DMS153 (cell line): ENCODE data around the gene ZNF101.
A peak's percentile ranks its signal among the peaks of the same experiment; 100 is the strongest.
"Not testable (repeated sequence)": the region's sequence is repeated elsewhere in the genome, so short reads cannot be mapped to it uniquely, and the experiment has no call there.

Experiments
- DNase-seq: peaks from one replicate; lab custom pipeline; 2025; lab: John Stamatoyannopoulos, UW

Gene ZNF101

DNA sequence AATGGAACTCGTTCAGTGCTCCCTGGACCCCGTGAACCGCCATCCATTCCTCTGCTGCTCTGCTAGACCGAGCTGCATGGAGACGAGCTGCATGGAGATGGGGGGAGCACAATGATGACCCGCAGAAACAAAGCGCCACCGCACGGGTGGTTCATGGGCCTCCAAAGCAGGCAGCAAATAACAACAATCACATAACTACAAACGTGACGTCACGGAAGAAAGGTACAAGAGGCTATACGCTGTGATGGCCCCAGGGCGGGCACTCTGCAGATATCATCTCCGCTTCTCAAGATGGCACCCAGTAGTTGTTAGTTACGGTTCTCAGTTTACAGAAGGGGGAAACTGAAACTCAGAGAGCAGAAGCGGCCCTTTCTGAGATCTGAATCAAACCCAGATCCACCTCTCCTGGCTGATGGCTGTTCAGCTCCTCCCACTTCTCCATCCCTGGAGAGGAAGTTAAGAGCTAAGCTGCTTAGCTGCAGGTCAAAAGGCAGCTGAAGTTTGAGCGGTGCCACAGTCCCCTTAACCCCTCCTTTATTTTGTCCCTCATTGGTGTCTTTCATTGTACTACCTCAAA, 6.9 kb upstream of the ZNF101 start:
- DNase-seq = no peak

DNA sequence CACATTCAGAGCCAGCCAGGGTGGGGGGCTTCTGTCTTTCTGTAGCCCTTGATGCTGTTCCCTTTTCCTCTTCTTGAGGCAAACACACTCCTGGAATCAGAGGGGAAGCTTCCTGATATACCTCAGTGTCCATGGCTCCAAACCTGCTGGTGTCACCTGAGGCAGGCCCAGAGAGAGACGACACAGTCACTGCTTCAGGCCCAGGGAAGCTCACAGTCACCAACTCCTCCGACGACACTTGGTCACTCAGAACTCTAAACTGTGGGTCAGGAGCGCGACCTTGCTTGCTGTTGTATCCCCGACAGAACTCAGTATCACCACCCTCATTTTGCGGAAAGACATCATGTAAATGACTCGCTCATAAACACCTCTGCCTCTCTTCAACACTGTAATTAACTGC, 6.3 kb upstream of the ZNF101 start:
- DNase-seq = no peak

DNA sequence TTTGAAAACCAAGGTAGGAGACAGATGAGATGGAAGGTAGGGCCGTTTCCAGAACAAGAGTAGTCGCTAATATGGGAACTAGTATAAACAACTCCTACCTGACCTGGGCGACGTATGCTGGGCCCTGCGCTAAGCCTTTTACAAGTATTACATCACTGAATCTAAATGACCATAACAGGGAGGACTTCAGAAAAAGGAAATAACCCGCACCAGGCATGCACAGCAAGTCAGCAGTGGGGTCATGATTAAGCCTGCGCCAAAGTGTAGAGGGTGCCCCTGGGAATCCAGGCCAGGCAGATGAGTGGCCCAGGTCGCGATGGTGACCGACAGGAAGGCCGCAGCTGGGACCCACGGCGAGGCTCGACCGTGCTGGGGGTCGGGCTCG, 5.8 kb upstream of the ZNF101 start:
- no peak for DNase-seq

DNA sequence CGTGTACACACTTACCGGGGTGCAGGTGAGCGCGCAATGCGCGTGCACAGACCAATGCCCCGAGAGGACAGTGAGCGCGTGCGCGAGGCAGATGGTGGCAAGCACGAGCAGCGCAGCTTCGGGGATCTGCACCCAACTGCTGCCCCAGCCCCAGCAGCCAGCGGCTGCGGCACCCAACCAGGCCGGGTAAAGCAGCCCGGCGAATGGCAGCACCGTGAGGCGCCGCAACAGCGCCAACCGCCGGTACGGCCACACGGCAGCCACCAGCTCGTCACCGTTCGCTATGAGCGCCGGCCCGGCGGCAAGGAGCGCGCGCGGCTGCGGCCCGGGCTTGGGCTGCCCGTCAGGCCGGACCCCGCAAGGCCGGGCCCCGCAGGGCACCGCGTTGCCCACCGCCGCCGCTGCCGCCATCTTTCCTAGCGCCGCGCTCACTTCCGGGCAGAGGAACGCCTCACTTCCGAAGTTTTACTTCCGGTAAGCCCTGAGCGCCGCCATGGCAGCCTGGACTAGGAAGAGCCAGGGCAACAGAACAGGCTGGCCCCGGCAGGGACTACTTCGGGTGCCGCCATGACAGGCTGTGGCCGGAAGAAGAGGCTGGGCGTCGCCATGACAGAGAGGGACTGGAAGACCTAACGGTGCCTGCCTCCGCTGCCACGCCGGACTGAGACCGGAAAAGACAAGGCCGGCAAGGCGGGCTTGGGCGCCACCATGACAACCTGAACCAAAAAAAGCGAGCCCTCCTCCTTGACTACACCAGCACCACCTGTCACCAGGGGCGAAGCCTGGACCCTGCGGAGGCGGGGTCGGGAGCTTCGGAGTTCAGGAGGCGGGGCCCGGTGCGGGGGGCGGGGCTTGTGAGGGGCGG, 5.2 kb upstream of the ZNF101 start, which contains the start of gene ATP13A1:
ATP13A1 (minus strand) TSS at position 421 of the 865 bp plus-strand sequence; CDS start at position 411, 10 bp downstream.
- peak; percentile 95 for DNase-seq

DNA sequence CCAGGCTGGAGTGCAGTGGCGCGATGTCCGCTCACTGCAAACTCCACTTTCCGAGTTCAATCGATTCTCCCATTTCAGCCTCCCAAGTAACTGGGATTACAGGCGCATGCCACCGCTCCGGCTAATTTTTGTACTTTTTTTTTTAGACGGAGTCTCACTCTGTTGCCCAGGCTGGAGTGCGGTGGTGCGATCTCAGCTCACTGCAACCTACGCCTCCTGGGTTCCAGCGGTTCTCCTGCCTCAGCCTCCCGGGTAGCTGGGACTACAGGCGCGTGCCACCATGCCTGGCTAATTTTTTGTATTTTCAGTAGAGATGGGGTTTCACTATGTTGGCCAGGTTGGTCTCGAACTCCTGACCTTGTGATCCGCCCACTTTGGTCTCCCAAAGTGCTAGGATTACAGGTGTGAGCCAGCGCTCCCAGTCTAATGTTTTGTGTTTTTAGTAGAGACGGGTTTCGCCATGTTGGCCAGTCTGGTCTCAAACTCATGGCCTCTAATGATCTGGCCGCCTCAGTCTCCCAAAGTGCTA, 3.2 kb upstream of the ZNF101 start:
- not testable (repeated sequence) for DNase-seq

DNA sequence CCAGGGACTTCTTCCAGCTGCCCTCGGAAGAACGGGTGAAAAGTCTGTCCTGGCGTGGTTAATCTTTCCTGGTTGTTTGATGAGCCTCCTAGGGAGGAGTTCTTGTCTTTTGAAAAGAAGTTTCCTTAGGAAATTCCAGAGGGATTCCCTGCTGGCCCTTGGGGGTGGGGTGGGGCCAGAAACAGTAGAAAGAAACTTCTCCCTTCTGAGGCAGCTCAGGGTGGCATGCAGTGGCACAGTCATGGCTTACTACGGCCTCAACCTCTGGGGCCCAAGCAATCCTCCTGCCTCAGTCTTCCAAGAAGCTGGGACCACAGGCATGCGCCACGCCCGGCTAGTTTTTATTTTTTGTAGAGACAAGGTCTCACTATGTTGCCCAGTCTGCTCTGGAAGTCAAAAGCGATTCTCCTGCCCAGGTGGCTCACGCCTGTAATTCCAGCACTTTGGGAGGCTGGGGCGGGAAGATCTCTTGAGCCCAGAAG, 1.5 kb downstream of the ZNF101 start:
- DNase-seq = no peak

DNA sequence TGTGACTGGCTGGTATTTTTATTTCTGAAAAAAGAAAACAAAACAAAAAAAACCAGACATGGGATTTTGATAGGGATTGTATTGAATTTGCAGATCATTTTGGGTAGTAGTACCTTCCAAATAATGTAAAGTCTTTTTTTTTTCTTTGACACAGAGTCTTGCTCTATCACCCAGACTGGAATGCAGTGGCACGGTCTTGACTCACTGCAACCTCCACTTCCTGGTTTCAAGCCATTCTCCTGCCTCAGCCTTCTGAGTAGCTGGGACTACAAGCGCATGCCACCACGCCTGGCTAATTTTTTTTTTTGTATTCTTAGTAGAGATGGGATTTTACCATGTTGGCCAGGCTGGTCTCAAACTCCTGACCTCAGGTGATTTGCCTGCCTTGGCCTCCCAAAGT, 4.2 kb downstream of the ZNF101 start:
- no peak for DNase-seq

DNA sequence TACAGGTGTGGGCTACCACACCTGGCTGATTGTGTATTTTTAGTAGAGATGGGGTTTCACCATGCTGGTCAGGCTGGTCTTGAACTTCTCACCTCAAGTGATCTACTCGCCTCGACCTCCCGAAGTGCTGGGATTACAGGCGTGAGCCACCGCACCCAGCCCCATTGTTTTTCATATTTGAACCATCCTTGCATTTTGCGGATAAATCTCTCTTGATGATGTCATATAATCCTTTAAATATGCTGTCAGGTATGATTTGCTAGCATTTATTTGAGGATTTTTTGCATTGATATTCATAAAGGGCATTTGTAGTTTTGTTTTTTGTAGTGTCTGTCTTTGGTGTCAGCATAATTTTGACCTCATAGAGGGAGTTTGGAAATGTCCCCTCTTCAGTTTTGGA, 5.7 kb downstream of the ZNF101 start:
- no peak for DNase-seq

DNA sequence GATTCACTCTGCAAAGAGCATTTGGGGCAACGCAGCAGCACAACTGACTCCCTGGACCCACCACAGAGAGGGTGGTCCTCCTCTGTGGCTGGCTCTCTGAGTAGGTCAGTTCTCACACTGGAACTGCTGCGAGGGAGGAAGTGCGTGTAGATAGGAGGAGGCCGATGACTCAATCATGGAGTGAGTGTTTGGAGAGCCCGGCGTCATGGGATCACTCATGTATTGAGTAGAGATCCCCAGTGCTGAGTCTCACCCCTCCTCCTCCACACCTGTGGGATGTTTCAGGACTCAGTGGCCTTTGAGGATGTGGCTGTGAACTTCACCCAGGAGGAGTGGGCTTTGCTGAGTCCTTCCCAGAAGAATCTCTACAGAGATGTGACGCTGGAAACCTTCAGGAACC, 8.9 kb downstream of the ZNF101 start:
- no peak for DNase-seq

DNA sequence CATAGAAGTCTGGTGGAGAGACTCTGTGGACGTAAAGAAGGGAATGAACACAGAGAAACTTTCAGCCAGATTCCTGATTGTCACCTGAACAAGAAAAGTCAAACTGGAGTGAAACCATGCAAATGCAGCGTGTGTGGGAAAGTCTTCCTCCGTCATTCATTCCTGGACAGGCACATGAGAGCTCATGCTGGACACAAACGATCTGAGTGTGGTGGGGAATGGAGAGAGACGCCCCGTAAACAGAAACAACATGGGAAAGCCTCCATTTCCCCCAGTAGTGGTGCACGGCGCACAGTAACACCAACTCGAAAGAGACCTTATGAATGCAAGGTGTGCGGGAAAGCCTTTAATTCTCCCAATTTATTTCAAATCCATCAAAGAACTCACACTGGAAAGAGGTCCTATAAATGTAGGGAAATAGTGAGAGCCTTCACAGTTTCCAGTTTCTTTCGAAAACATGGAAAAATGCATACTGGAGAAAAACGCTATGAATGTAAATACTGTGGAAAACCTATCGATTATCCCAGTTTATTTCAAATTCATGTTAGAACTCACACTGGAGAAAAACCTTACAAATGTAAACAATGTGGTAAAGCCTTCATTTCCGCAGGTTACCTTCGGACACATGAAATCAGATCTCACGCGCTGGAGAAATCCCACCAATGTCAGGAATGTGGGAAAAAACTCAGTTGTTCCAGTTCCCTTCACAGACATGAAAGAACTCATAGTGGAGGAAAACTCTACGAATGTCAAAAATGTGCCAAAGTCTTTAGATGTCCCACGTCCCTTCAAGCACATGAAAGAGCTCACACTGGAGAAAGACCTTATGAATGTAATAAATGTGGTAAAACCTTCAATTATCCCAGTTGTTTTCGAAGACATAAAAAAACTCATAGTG, 10.8 kb downstream of the ZNF101 start:
- no peak for DNase-seq

DNA sequence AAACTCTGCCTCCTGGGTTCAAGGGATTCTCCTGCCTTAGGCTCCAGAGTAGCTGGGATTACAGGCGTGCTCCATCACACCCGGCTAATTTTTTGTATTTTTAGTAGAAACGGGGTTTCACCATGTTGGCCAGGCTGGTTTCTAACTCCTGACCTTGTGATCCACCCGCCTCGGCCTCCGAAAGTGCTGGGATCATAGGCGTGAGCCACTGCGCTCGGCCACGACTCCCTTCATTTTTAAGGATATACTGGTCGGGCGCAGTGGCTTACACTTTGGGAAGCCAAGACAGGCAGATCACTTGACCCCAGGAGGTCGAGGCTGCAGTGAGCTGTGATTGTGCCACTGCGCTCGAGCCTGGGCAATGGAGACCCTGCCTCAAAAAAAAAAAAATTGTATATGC, 17.5 kb downstream of the ZNF101 start:
- DNase-seq = not testable (repeated sequence)

DNA sequence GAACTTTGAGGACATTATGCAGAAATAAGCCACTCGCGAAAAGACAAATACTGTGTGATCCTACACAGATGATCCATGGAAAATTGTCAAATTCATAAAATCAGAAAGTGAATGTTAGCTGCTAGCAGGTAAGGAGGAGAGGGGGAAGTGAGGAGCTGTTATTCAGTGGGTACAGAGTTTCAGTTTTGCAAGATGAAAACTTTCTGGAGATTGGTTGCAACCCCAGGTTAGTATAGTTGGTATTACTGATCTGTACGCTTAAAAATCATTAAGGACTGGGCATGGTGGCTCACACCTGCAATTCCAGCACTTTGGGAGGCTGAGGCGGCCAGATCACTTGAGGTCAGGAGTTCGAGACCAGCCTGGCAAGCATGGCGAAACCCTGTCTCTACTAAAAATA, 17.9 kb downstream of the ZNF101 start:
- no peak for DNase-seq

DNA sequence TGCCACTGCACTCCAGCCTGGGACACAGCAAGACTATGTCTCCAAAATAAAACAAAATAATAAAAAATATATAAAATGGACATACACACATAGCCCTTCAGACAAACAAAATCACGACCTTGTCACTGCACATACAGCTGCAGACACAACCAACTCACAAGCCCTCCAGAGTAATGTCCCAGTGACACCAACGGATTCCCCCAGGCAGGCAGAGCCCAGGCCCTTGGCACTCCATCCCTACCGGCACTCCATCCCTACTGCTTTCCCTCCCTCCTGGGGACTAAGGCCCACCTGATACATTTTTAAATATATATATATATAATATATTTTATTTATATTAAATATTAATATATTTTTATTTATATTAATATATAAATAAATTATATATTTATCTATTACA, 18.5 kb downstream of the ZNF101 start:
- no peak for DNase-seq

DNA sequence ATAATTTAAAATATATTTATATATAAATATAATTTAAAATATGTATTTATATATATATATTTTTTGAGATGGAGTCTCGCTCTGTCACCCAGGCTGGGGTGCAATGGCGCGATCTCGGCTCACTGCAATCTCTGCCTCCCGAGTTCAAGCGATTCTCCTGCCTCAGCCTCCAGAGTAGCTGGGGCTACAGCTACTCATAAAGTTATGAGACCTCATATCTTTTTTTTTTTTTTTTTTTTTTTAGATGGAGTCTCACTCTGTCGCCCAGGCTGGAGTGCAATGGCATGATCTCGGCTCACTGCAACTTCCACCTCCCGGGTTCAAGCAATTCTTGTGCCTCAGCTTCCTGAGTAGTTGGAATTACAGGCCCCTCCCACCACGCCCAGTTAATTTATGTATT, 20.4 kb downstream of the ZNF101 start:
- DNase-seq = not testable (repeated sequence)

DNA sequence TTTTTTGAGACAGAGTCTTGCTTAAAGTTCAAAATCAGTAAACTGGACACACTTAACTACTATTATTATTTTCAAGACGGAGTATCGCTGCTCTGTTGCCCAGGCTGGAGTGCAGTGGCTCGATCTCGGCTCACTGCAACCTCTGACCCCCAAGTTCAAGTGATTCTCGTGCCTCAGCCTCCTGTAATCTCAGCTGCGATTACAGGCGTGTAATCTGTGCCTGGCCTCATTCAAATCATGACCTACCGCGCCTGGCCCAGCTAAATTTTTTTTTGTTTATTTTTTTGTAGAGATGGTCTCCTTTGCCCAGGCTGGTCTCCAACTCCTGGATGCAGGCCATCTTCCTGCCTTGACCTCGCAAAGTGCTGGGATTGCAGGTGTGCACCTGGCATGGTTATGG, 23.0 kb downstream of the ZNF101 start:
- no peak for DNase-seq

DNA sequence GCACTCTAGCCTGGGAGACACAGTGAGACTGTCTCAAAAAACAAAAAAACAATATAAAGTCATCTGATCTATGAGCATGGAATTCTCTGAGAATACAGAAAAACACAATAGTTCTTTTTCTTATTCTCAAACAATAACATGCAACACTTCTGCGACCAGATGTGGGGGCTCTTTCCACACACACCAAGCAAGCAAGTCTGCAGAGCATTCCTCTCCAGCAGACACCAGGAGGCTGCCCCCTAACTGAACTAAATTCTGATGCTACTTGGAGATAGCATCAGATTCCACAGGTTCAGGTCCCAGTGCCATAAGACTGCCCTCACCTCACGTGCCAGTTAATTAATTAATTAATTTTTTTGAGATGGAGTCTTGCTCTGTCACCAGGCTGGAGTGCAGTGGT, 27.7 kb downstream of the ZNF101 start:
- DNase-seq = no peak

DNA sequence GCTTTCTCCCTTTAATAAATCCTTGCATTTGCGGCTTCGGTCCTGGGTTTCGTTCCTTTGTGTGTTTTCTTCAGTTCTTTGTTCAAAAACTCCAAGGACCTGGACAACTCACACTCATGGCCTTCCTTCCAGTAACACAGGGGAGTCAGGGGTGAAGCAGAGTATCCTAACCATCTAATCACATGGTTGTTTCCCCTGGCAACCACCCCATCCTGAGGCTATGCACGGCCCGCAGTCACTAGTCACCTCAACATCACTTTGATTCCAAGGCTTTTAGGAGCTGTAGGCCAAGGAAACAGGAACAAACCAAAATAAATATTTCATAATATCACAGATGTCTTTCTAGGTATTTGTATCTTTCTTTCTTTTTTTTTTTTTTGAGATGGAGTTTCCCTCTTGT, 28.9 kb downstream of the ZNF101 start:
- DNase-seq = no peak

DNA sequence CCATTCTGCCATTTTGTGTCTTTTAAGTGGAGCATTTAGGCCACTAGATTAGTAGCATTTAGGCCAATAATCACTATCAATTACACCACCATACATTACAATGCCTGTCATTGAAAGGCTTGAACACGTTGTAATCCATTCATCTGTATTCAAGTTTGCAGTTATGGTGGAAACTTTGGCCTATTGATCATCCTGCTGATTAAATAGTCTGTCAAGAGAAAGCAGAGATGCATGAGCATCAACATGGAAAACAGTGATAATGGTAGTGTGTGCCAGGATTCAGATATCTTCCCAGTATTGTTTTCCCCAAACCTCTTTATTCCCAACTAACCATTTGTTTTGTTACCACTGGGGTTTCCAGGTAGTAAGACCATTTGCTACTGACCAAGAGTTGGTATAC, 31.9 kb downstream of the ZNF101 start:
- not testable (repeated sequence) for DNase-seq

DNA sequence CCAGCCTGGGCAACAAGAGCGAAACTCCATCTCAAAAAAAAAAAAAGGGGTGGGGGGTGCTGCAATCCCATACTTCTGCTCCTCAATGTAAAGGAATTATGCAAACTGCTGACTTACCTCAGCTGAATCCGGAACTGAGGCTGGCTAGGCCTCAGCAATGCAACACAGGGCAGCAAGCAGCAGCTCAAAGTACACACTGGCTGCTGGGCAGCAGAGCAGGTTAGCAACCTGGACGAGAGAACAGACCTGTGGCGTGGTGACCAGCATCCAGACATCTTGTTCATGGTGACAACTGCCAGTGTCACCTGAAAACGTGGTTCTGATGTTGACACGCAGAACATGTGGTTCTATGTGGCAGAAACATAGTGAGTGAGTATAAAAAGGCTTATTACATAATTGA, 36.2 kb downstream of the ZNF101 start:
- no peak for DNase-seq

DNA sequence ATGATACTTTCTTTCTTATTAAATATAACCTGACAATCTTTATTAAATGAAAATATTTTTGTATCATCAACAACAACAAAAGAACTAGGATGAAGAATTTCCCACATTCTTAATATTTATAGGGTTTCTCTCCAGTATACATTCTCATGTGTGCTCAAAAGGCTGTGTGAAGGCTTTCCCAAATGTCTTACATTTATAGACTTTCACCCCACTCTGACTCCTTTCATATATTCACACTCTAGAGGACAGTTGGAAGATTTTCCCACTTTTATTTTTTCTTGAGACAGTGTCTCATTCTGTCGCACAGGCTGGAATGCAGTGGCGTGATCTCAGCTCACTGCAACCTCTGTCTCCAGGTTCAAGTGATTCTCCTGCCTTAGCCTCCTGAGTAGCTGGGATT, 41.9 kb downstream of the ZNF101 start:
- DNase-seq = no peak

DNA sequence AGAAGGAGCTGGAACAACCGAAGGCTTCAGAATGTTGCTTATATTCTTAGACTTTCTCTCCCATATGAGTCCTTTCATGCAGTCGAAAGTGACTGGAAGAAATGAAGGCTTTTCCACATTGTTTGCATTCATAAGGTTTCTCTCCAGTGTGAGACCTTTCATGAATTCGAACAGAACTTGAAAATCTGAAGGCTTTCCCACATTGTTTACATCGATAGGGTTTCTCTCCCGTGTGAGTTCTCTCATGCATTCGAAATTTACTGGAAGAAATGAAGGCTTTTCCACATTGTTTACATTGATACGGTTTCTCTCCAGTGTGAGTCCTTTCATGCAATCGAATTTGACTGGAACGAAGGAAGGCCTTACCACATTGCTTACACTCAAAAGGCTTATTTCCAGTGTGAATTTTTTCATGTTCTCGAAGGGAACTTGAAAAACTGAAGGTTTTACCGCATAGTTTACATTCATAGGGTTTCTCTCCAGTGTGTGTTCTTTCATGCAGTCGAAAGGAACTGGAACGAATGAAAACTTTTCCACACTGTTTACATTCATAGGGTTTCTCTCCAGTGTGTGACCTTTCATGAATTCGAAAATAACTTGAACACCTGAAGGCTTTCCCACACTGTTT, 42.8 kb downstream of the ZNF101 start:
- no peak for DNase-seq
